Measurements from ENCODE around the gene C21orf91. TPM values are rescaled to one million over a fixed set of nuclear protein-coding genes. Genes with fewer than 3 reads are reported as not detected.

The C21orf91 gene
- total RNA-seq, 1 donor from 2014 or later, result 16.8 TPM

DNA sequence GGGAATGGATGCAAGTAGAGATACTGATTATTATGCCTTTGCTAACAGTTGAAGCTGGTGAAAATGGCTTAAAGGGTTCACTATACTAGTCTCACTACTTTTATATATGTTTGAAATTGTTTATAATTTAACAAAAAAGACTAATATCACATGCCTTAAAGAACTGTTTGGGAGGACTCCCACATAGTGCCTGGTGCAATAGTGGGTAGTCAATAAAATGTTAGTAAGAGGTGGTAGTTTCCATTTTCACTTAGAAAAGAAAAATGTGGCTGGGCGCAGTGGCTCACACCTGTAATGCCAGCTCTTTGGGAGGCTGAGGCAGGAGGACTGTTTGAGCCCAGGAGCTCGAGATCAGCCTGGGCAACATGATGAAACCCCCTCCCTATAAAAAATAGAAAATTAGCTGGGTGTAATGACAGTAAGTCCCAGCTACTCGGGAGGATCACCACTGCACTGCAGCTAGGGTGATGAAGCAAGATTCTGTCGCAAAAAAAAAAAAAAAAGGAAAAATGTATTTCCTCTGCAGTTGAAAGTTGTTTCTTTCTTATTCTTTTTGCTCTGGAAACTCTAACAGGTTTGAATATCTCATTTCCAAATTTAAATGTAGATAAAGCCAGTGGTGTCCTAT lies 24.5 kb downstream of the C21orf91 start:
- peak overlapping the region; percentile 47 for H3K4me3 ChIP-seq
- intact Hi-C loops (cut with DNase I), result no loop called here
- no peak for DNase-seq
- peaks cover 13% of the 10 kb centered on the region for H3K36me3 ChIP-seq
- peaks cover 16% of the 10 kb centered on the region for H3K4me1 ChIP-seq
- peak overlapping the region; percentile 85 for H3K27ac ChIP-seq
- no peaks in the 10 kb centered on the region for H3K9me3 ChIP-seq
- TF ChIP-seq CTCF (IDR thresholded peaks at IDR 0.05), result no peak
- H3K27me3 ChIP-seq, result no peaks in the 10 kb centered on the region
- ATAC-seq, result no peak

GRCh38 chr21:17793246-17794123 lies 25.7 kb downstream of the C21orf91 start:
- Histone ChIP-seq H3K4me3 (peak overlapping the region; percentile 47), H3K27me3 (no peaks in the 10 kb centered on the region), H3K27ac (peak overlapping the region; percentile 85), H3K4me1 (peaks cover 16% of the 10 kb centered on the region), H3K9me3 (no peaks in the 10 kb centered on the region), H3K36me3 (peaks cover 13% of the 10 kb centered on the region)
- intact Hi-C loops (cut with DNase I), result no loop called here
- DNase-seq (no peak), ATAC-seq (peak; percentile 53)
- no peak for TF ChIP-seq CTCF (IDR thresholded peaks at IDR 0.05)

GRCh38 chr21:17789656-17790055 lies 29.5 kb downstream of the C21orf91 start:
- H3K36me3 ChIP-seq, result peaks cover 8% of the 10 kb centered on the region
- ATAC-seq (no peak), DNase-seq (no peak)
- intact Hi-C loops (cut with DNase I), result no loop called here
- H3K4me3 ChIP-seq, result no peak overlapping the region
- no peaks in the 10 kb centered on the region for H3K27me3 ChIP-seq
- H3K9me3 ChIP-seq, result no peaks in the 10 kb centered on the region
- no peak for TF ChIP-seq CTCF (IDR thresholded peaks at IDR 0.05)
- peaks cover 10% of the 10 kb centered on the region for H3K4me1 ChIP-seq
- no peak overlapping the region for H3K27ac ChIP-seq

DNA sequence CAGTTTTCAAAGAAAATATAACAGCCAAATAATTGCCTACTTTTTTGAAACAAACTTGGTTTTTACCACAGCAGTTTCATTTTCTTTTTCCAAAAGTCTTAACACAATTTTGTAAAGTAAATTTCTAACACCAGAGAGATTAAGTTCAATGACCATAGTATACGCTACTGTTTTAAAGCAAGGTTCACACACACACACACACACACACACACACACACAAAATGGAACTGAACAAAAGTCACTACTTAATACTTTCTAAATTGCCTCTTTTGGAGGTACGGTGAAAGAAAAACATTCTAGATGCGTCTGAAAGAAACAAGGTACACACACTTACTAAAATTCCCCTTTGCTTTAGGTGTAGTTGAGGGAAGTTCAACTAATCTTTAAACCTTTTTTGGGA lies 30.1 kb downstream of the C21orf91 start:
- H3K4me3 ChIP-seq, result no peak overlapping the region
- ATAC-seq, result no peak
- no peak for TF ChIP-seq CTCF (IDR thresholded peaks at IDR 0.05)

DNA sequence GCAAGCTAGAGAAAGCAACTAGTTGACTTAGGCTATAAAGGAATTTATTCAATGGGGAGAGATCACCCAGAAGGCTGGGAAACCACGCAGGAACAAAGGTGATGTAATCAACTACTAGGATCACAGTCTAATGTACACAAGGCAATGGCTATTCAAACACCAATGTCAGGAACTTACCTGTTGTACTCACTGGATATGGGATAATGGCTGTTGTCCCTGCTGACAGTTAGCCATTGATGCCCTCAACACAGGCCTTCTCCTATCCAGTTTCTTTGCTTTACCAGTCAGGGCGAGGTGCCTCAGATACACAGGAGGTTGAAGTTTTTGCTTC lies 32.3 kb downstream of the C21orf91 start:
- DNase-seq (no peak), ATAC-seq (no peak)
- H3K27ac ChIP-seq, result no peak overlapping the region

More for the DNA sequence above, 30.1 kb downstream of the C21orf91 start:
- Histone ChIP-seq H3K36me3 (peaks cover 8% of the 10 kb centered on the region), H3K4me1 (peaks cover 9% of the 10 kb centered on the region), H3K9me3 (no peaks in the 10 kb centered on the region), H3K27me3 (no peaks in the 10 kb centered on the region), H3K27ac (no peak overlapping the region)
- intact Hi-C loops (cut with DNase I), result no loop called here
- no peak for DNase-seq

More for the DNA sequence above, 32.3 kb downstream of the C21orf91 start:
- H3K4me1 ChIP-seq, result peaks cover 9% of the 10 kb centered on the region
- no peak for TF ChIP-seq CTCF (IDR thresholded peaks at IDR 0.05)
- intact Hi-C loops (cut with DNase I), result no loop called here
- no peak overlapping the region for H3K4me3 ChIP-seq
- no peaks in the 10 kb centered on the region for H3K27me3 ChIP-seq
- no peaks in the 10 kb centered on the region for H3K36me3 ChIP-seq
- H3K9me3 ChIP-seq, result no peaks in the 10 kb centered on the region

All from upper lobe of right lung (tissue), 1 donor.